ENCODE measurements around the gene TTC21A.
"Not testable (repeated sequence)": the region's sequence is repeated elsewhere in the genome, so short reads cannot be mapped to it uniquely, and the experiment has no call there.

GRCh38 chr3:39061228-39061627 is 46.3 kb upstream of the TTC21A start:
- not testable (repeated sequence) for TF ChIP-seq EZH2 (IDR thresholded peaks at IDR 0.05; ENCODE audit: borderline replicate concordance); CTCF (IDR thresholded peaks at IDR 0.05; ENCODE audit: poor library complexity); EZH2phosphoT487 (IDR thresholded peaks at IDR 0.05; ENCODE audit: low read depth, severe bottlenecking, unreplicated experiment)

Data from hepatocyte (in vitro differentiated cells).